Activated T-helper 9 cell treated with anti-CD3 and anti-CD28 coated beads, Interleukin-2, amount 50 U/mL, for 16 hours (primary cell): ENCODE results near the gene RTN4.
"Not testable (repeated sequence)": the region's sequence is repeated elsewhere in the genome, so short reads cannot be mapped to it uniquely, and the experiment has no call there.

Experiments used
- DNase-seq: peaks from one replicate; pipeline ENCODE4 v3.0.0-alpha.2; 2020; ENCODE audit warnings: low read depth

The RTN4 gene

GRCh38 chr2:55073000-55073983 is 23.0 kb upstream of the RTN4 start:
- no peak for DNase-seq

- DNase-seq: no peak
These were observed 13.6 kb upstream of the RTN4 start for GRCh38 chr2:55063713-55064323.

GRCh38 chr2:55063226-55063625 is 13.0 kb upstream of the RTN4 start:
- DNase-seq: no peak

GRCh38 chr2:55062754-55063153 is 12.5 kb upstream of the RTN4 start:
- no peak for DNase-seq

GRCh38 chr2:55061523-55062344 is 11.5 kb upstream of the RTN4 start:
- no peak for DNase-seq

GRCh38 chr2:55059793-55060192 is 9.5 kb upstream of the RTN4 start:
- DNase-seq: no peak

- no peak for DNase-seq
These were observed 7.2 kb upstream of the RTN4 start for GRCh38 chr2:55057474-55057873.

- DNase-seq: no peak
These were observed 5.8 kb upstream of the RTN4 start for GRCh38 chr2:55056024-55056521.

DNA sequence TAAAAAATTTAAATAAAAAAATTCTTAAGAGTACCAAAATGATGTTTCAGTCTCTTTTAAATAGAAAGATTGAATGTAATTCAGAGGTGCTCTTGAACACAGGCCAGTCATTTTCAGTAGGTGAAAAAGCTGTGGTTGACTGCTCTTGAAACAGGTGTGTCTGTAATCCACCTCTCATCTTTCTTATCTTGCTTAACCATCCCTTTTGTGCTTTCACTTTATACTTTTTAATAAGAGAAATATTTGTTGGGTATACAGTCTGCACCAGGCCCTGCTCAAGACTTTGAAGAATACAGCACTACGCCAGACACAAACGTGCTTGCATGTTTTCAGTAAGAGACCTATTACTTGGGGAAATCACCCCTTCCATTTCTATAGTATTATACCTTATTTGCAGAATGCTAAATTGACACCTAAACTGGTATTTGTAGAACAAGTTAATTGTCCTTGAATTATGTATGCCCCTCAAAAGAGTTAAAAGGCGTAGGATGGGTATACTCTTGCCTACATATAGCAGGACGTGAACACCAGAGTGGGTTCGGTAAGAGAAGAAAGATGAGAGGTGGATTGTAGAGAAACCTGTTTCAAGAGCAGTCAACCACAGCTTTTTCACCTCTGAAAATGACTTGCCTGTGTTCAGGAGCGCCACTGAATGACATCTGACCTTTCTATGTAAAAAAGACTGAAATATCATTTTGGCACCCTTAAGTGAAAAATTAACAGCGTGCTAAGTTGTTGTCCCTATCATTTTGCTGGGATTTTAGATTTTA is 4.0 kb upstream of the RTN4 start:
- no peak for DNase-seq

DNA sequence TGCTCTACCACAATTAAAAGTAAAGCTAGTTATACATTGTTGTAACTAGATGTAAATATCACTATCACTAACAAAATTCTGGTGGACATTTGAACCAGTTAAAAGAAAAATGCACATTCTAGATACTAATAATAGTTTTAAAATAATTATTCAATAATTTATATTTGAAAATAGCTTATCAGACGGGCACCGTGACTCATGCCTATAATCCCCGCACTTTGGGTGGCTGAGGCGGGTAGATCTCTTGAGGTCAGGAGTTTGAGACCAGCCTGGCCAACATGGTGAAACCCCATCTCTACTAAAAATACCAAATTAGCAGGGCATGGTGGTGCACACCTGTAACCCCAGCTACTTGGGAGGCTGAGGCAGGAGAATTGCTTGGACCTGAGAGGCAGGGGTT is 3.0 kb upstream of the RTN4 start:
- not testable (repeated sequence) for DNase-seq

- no peak for DNase-seq
These were observed 2.1 kb upstream of the RTN4 start for GRCh38 chr2:55052129-55053061.

GRCh38 chr2:55051026-55051866 is 995 bp upstream of the RTN4 start:
- DNase-seq: no peak

- DNase-seq: no peak
These were observed 491 bp downstream of the RTN4 start for GRCh38 chr2:55049821-55050099.

- peak; percentile 51 for DNase-seq
These were observed 1.0 kb downstream of the RTN4 start for GRCh38 chr2:55049043-55049820.

GRCh38 chr2:55048508-55049042 is 1.7 kb downstream of the RTN4 start:
- DNase-seq: no peak

GRCh38 chr2:55047677-55048299 is 2.5 kb downstream of the RTN4 start:
- no peak for DNase-seq

GRCh38 chr2:55045780-55046179 is 4.5 kb downstream of the RTN4 start:
- DNase-seq: no peak

DNA sequence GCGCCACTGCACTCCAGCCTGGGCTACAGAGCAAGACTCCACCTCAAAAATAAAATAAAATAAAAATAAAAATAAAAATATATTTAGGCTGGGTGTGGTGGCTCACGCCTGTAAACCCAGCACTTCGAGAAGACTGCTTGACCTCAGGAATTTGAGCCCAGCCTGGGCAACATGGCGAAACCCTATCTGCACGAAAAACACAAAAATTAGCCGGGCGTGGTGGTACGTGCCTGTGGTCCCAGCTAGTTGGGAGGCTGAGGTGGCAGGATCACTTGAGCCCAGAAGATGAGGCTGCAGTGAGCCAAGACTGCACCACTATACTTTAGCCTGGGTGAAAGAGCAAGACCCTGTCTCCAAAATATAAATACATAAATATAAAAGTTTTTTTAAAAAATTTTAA is 6.4 kb downstream of the RTN4 start:
- DNase-seq: no peak
